PFSK-1 (cell line): ENCODE data around the gene CGB5.

Experiments
- POLR2AphosphoS5 ChIP-seq: IDR thresholded peaks from 2 replicates; pipeline ENCODE4 v1.6.1; 2012; ENCODE audit warnings: low read depth, mild to moderate bottlenecking, control low read depth, low read length, moderate library complexity
- TAF1 ChIP-seq: IDR thresholded peaks from 2 replicates; pipeline ENCODE4 v1.6.1; 2012; ENCODE audit warnings: low read length, control low read depth, borderline replicate concordance; ENCODE audit not compliant: insufficient read depth
- TF ChIP-seq, protein P1 (sequence below), 2 experiments: IDR thresholded peaks; 2 replicates each; pipeline versions ENCODE4 v1.6.1 to v1.8.0; 2011 to 2012; ENCODE audit warnings: low read depth in 2 of 2, low read length in 2 of 2, control low read depth in 1 of 2, inconsistent platforms in 1 of 2, mild to moderate bottlenecking in 1 of 2, moderate library complexity in 1 of 2; ENCODE audit not compliant: insufficient read depth in 1 of 2

DNA sequence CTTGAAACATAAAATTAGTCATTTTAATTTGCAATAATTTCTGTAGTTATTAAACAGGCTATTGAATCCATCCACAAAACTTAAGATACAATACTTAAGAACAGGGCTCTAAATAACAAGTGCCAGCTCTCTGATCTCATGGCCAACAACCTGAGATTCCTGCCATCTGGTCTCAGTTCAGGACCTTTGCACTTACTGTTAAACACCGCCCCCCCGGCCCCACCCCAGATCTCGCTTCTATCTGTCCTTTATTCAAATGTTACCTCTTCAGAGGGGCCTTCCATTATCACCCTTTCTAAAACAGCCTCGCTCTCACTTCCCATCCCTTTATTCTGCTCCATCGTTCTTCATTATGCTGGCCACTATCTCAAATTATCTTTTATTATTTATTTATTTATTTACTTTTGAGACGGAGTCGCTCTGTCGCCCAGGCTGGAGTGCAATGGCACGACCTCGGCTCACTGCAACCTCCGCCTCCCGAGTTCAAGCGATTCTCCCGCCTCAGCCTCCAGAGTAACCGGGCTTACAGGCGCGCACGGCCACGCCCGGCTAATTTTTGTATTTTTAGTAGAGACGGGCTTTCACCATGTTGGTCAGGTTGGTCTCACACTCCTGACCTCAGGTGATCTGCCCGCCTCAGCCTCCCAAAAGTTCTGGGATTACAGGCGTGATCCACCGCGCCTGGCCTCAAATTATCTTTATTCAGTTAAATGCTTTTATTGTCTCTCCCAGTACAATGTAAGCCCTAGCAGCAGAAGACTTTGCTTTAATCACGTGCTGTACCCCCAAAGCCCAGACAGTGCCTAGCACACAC is 40.8 kb downstream of the CGB5 start:
- no peak for TF ChIP-seq POLR2AphosphoS5
- TF ChIP-seq, protein P1, sequence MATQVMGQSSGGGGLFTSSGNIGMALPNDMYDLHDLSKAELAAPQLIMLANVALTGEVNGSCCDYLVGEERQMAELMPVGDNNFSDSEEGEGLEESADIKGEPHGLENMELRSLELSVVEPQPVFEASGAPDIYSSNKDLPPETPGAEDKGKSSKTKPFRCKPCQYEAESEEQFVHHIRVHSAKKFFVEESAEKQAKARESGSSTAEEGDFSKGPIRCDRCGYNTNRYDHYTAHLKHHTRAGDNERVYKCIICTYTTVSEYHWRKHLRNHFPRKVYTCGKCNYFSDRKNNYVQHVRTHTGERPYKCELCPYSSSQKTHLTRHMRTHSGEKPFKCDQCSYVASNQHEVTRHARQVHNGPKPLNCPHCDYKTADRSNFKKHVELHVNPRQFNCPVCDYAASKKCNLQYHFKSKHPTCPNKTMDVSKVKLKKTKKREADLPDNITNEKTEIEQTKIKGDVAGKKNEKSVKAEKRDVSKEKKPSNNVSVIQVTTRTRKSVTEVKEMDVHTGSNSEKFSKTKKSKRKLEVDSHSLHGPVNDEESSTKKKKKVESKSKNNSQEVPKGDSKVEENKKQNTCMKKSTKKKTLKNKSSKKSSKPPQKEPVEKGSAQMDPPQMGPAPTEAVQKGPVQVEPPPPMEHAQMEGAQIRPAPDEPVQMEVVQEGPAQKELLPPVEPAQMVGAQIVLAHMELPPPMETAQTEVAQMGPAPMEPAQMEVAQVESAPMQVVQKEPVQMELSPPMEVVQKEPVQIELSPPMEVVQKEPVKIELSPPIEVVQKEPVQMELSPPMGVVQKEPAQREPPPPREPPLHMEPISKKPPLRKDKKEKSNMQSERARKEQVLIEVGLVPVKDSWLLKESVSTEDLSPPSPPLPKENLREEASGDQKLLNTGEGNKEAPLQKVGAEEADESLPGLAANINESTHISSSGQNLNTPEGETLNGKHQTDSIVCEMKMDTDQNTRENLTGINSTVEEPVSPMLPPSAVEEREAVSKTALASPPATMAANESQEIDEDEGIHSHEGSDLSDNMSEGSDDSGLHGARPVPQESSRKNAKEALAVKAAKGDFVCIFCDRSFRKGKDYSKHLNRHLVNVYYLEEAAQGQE (IDR thresholded peaks at IDR 0.05; ENCODE audit: insufficient read depth in 1 of 2, low read depth in 2 of 2, low read length in 2 of 2), result no peak
- TF ChIP-seq TAF1, result no peak
